WTC11 (cell line): ENCODE measurements around the gene DOCK1.

ENCODE experiments used
- ATF2 ChIP-seq: sonication (generic); formaldehyde crosslinking; IDR thresholded peaks from 2 replicates; pipeline ENCODE4 v1.8.1; 2022; ENCODE audit warnings: low read depth, missing genetic modification reagents, borderline replicate concordance
- ATF3 ChIP-seq: sonication (generic); formaldehyde crosslinking; conservative IDR thresholded peaks from 2 replicates; pipeline ENCODE4 v1.8.1; 2022; ENCODE audit warnings: mild to moderate bottlenecking, missing genetic modification reagents
- CBFB ChIP-seq: sonication (generic); formaldehyde crosslinking; IDR thresholded peaks from 2 replicates; pipeline ENCODE4 v1.8.1; 2022; ENCODE audit warnings: mild to moderate bottlenecking, low read depth, missing genetic modification reagents
- CTCF ChIP-seq: fragments of 200-600 bp; IDR thresholded peaks from 2 replicates; pipeline ENCODE4 v1.8.0; 2022; ENCODE audit warnings: antibody characterized with exemption
- GABPB1 ChIP-seq: sonication (generic); formaldehyde crosslinking; IDR thresholded peaks from 2 replicates; pipeline ENCODE4 v1.8.1; 2023; ENCODE audit warnings: mild to moderate bottlenecking, missing genetic modification reagents
- NFATC4 ChIP-seq: fragments of 250-450 bp; sonication (Bioruptor Pico); IDR thresholded peaks from 2 replicates; pipeline ENCODE4 v1.9.0; 2021; ENCODE audit warnings: mild to moderate bottlenecking
- SOX15 ChIP-seq: fragments of 250-450 bp; sonication (Bioruptor Pico); IDR thresholded peaks from 2 replicates; pipeline ENCODE4 v1.9.0; 2021; ENCODE audit warnings: mild to moderate bottlenecking
- TEAD1 ChIP-seq: sonication (generic); formaldehyde crosslinking; IDR thresholded peaks from 2 replicates; pipeline ENCODE4 v1.8.0; 2022; ENCODE audit warnings: mild to moderate bottlenecking, missing genetic modification reagents
- USF2 ChIP-seq: sonication (generic); formaldehyde crosslinking; IDR thresholded peaks from 2 replicates; pipeline ENCODE4 v1.8.1; 2023; ENCODE audit warnings: mild to moderate bottlenecking, missing genetic modification reagents, moderate library complexity
- ZNF263 ChIP-seq: sonication (generic); formaldehyde crosslinking; IDR thresholded peaks from 2 replicates; pipeline ENCODE4 v1.8.1; 2022; ENCODE audit warnings: low read depth, mild to moderate bottlenecking, moderate library complexity, missing genetic modification reagents

GRCh38 chr10:126969310-126969709 lies 64.1 kb downstream of the DOCK1 start:
- TF ChIP-seq ATF2 (CRISPR knock-in tag) (no peak), ZNF263 (CRISPR knock-in tag) (no peak), NFATC4 (CRISPR knock-in tag) (no peak), GABPB1 (CRISPR knock-in tag) (no peak), CTCF (no peak), SOX15 (no peak), USF2 (no peak), ATF3 (no peak), CBFB (no peak), TEAD1 (no peak)
